ENCODE measurements around the gene RAN.
"Not testable (repeated sequence)": the region's sequence is repeated elsewhere in the genome, so short reads cannot be mapped to it uniquely, and the experiment has no call there.

RAN gene

DNA sequence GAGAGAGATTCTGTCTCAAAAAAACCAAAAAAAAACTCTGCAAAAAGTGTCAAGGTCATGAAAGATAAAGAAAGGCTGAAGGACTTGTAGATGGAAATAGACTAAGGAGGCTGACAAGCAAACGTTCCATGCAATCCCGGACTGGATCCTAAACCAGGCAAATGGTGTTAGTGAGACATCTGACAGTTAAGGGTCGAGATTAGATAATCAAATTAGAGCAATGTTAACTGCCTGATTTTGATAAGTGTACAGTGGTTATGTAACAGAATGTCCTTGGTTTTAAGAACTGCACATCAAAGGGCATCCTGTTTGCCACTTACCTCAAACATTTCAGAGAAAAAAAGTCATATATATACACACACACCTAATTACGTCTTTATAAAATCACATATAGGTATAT lies 3.5 kb upstream of the RAN start:
- Mint-ChIP-seq H3K9me3 (ENCODE audit: low read depth) (no peaks in the 10 kb centered on the region), H3K27ac (peak overlapping the region; percentile 86), H3K4me3 (peak overlapping the region; percentile 25), H3K36me3 (peaks cover 9% of the 10 kb centered on the region), H3K27me3 (no peaks in the 10 kb centered on the region), H3K4me1 (ENCODE audit: low read depth) (peaks cover 50% of the 10 kb centered on the region)

DNA sequence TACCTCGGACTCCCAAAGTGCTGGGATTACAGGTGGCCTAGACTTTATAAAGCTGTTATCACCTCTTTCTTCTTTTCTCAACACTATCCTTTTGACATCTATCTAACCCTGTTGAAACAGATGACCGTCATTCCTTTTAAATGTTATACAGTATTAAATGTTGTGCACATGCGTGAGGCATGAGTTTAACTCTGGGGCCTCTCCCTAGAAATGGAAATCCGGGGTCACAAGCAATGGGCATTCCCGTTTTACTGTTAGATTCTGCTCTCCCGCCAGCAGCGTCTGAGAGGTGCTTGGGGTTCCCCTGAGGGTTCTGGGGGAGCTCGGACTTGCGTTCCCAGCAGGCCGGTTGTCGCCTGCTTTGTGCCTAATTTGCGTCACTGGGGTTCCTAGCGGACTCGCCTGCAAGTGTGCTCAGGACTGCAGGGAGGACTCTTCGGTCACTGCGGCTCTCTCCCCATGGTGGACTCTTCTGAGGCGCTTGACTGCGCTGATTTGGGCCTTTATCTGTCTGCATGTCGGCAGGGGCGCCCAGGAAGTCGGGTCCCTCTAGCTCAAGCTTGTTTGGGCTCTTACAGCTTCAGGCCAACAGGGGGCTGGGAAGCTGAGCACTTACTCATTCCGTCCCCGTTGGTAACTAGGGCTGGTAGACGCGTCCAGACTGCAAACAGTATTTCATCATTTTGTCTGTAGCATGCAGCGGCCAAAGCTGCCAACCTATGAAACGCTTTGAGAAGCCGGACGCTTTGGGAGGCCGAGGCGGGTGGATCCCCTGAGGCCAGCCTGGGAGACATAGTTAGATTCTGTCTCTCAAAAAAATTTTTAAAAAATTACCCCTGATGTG lies 1.2 kb upstream of the RAN start:
- Mint-ChIP-seq H3K27ac (peak overlapping the region; percentile 97), H3K36me3 (peaks cover 26% of the 10 kb centered on the region), H3K4me3 (peak overlapping the region; percentile 87), H3K9me3 (ENCODE audit: low read depth) (no peaks in the 10 kb centered on the region), H3K4me1 (ENCODE audit: low read depth) (peaks cover 70% of the 10 kb centered on the region), H3K27me3 (no peaks in the 10 kb centered on the region)

DNA sequence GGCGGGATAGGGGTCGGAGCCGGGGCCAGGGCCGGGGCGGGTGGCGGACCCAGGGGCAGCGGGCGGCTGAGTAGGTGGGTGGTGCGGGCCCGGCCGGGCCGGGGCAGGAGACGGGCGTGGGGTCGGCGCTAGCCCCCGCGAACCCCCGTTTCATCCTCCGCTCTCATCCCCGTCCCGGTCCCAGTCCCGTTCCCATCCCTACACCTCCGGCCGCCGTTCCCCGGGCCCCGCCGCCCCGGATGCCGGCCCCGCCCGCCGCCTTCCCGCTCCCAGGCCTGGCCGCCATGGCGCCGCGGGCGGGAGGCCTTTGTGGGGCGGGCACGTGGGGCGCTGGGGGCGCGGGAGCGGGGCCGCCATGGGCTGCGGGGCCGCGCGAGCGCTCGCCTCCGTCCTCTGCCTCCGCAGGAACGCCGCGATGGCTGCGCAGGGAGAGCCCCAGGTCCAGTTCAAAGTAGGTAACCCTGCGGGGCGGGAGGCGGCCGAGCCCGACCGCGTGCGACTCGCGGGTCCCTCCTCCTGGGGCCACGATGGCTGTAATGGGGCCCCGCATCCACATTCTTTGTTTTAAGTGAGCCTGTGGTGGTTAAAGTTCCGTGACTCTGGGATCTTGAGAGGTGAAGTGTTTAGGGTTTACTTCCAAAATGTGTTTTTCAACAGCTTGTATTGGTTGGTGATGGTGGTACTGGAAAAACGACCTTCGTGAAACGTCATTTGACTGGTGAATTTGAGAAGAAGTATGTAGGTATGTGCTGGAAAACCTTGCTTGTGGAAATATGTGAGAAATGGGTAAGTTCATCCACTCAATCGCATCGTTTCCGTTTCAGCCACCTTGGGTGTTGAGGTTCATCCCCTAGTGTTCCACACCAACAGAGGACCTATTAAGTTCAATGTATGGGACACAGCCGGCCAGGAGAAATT lies 572 bp downstream of the RAN start:
- Mint-ChIP-seq H3K4me1 (ENCODE audit: low read depth) (peaks cover 79% of the 10 kb centered on the region), H3K4me3 (peak overlapping the region; percentile 100), H3K27ac (peak overlapping the region; percentile 100), H3K36me3 (peaks cover 33% of the 10 kb centered on the region), H3K27me3 (no peaks in the 10 kb centered on the region), H3K9me3 (ENCODE audit: low read depth) (no peaks in the 10 kb centered on the region)

DNA sequence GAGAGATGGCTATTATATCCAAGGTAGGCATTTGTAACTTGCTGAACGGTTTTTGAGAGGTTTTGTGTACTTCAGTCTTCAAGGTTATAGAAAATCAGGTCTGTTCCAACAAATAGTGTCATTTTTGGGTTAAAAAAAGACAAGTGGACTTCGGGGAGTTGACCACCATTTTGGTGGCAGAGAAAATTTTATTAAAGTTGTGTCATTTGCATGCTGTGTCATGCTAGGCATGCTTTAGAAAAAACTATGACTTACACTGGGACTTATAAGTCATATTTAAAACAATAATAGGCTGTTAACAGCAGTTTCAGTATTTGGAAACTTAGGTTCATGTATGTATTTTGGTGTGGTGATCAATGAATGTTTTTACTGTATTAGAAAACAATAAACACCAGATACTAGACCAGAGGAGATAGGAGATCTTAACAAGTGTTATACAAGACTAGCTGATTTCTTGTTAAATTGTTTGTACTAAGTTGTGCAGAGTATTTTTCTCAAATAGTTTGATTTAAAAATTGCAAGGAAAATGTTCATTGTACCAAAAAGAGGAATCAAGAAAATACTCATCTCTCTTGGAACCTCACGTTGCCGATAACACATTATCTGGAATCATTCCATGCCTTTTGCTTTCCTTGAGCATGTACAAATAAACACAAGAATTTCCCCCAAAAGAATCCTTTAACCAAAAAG lies 1.4 kb downstream of the RAN start:
- Mint-ChIP-seq H3K27ac (peak overlapping the region; percentile 100), H3K4me3 (peak overlapping the region; percentile 100), H3K4me1 (ENCODE audit: low read depth) (peaks cover 75% of the 10 kb centered on the region)

DNA sequence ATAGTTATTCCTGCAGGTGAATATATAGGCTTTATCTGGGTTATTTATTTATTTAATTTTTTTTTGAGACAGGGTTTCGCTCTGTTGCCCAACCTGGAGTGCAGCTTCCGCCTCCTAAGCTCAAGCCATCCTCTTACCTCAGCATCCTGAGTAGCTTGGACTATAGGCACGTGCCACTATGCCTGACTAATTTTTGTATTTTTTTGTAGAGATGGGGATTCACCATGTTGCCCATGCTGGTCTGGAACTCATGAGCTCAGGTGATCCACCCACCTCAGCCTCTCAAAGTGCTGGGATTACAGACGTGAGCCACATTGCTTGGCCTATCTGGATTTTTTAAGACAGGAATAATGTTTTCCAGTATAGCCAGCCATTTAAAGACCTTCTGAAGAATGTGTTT lies 2.0 kb downstream of the RAN start:
- Mint-ChIP-seq H3K9me3 (ENCODE audit: low read depth) (no peaks in the 10 kb centered on the region), H3K27me3 (no peaks in the 10 kb centered on the region), H3K27ac (peak overlapping the region; percentile 100), H3K4me1 (ENCODE audit: low read depth) (peaks cover 72% of the 10 kb centered on the region), H3K4me3 (peak overlapping the region; percentile 100), H3K36me3 (peaks cover 34% of the 10 kb centered on the region)

More for the DNA sequence above, 1.4 kb downstream of the RAN start:
- Mint-ChIP-seq H3K9me3 (ENCODE audit: low read depth) (no peaks in the 10 kb centered on the region), H3K36me3 (peaks cover 34% of the 10 kb centered on the region), H3K27me3 (no peaks in the 10 kb centered on the region)

DNA sequence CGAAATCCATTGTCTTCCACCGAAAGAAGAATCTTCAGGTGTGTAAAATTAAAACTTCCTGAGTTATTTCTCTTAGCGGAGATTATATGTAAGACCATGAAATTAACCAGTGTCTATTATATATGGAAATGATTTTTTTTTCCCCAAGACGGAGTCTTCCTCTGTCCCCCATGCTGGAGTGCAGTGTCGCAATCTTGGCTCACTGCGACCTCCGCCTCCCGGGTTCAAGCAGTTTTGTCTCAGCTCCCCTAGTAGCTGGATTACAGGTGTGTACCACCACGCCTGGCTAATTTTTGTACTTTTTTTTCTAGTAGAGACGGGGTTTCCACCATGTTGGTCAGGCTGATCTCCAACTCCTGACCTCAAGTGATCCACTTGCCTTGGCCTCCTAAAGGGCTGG lies 2.8 kb downstream of the RAN start:
- Mint-ChIP-seq H3K4me3 (peak overlapping the region; percentile 100), H3K27ac (peak overlapping the region; percentile 100), H3K9me3 (ENCODE audit: low read depth) (no peaks in the 10 kb centered on the region), H3K27me3 (no peaks in the 10 kb centered on the region), H3K4me1 (ENCODE audit: low read depth) (peaks cover 67% of the 10 kb centered on the region), H3K36me3 (peaks cover 34% of the 10 kb centered on the region)

DNA sequence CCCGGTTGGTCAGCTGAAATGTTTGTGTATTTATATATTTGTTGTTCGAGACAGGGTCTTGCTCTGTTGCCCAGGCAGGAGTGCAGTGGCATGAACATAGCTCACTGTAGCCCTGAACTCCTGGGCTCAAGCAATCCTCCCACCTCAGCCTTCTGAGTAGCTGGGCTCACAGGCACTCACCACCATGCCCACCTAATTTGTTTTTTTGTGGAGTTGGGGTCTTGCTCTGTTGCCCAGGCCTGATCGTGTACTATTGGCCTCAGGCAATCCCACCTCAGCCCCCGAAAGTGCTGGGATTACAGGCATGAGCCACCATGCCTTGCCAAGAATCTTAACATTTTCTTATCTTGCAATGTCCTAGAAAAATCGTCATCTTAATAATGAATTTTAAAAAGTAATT lies 3.3 kb downstream of the RAN start:
- Mint-ChIP-seq H3K4me3 (peak overlapping the region; percentile 100), H3K36me3 (peaks cover 34% of the 10 kb centered on the region), H3K27me3 (no peaks in the 10 kb centered on the region), H3K9me3 (ENCODE audit: low read depth) (no peaks in the 10 kb centered on the region), H3K4me1 (ENCODE audit: low read depth) (peaks cover 69% of the 10 kb centered on the region), H3K27ac (peak overlapping the region; percentile 100)

DNA sequence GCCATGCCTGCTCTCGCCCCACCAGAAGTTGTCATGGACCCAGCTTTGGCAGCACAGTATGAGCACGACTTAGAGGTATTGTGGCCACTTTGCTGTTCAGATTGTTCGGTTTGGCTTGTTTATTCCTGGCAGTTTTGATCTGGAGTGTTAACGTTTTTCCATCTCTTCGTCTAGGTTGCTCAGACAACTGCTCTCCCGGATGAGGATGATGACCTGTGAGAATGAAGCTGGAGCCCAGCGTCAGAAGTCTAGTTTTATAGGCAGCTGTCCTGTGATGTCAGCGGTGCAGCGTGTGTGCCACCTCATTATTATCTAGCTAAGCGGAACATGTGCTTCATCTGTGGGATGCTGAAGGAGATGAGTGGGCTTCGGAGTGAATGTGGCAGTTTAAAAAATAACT lies 3.8 kb downstream of the RAN start:
- not testable (repeated sequence) for H3K9me3 Mint-ChIP-seq (ENCODE audit: low read depth); H3K27me3 Mint-ChIP-seq
- H3K27ac Mint-ChIP-seq = peak overlapping the region; percentile 100
- H3K4me1 Mint-ChIP-seq (ENCODE audit: low read depth) = peaks cover 69% of the 10 kb centered on the region
- peak overlapping the region; percentile 100 for H3K4me3 Mint-ChIP-seq
- peaks cover 34% of the 10 kb centered on the region for H3K36me3 Mint-ChIP-seq

DNA sequence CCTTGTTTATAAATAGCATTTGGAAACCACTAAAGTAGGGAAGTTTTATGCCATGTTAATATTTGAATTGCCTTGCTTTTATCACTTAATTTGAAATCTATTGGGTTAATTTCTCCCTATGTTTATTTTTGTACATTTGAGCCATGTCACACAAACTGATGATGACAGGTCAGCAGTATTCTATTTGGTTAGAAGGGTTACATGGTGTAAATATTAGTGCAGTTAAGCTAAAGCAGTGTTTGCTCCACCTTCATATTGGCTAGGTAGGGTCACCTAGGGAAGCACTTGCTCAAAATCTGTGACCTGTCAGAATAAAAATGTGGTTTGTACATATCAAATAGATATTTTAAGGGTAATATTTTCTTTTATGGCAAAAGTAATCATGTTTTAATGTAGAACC lies 4.4 kb downstream of the RAN start:
- H3K4me1 Mint-ChIP-seq (ENCODE audit: low read depth) = peaks cover 70% of the 10 kb centered on the region
- H3K27me3 Mint-ChIP-seq = no peaks in the 10 kb centered on the region
- H3K36me3 Mint-ChIP-seq = peaks cover 34% of the 10 kb centered on the region
- peak overlapping the region; percentile 100 for H3K4me3 Mint-ChIP-seq
- H3K27ac Mint-ChIP-seq = peak overlapping the region; percentile 16
- no peaks in the 10 kb centered on the region for H3K9me3 Mint-ChIP-seq (ENCODE audit: low read depth)

DNA sequence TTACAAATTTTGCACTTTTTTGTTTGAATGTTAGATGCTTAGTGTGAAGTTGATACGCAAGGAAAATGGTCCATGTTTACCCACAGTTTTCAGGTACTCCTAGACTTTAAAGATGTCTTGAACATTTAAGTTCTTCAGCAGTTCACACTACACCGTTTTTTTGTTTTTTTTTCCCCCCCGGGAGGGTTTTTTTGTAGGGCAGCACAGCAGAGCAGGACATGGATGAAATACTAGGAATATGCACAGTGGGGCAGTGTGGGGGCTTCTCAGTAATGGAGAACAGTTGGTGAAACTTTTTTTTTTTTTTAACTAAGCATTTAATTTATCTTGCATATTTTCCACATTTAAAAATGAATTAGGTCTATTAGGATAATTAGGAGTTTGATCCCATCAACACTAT lies 4.9 kb downstream of the RAN start:
- H3K27ac Mint-ChIP-seq = no peak overlapping the region

DNA sequence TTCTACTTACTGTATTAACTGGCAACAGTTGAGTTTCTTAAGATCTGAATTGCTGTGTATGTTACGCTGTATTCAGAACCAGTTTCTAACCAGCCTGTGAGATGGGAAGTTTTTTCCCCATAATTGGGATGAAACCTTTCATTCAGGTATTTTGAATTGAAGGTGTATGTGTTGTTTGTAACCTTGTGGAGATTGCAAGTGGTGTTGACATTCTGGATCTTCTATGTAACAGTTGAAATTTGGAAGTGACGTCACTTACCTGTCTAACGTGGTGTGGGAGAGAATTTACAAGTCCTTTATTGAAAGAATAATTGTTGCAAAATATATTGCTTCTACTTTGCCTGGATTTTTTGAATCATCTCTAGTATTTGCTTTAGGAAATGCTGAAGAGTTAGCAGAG lies 5.5 kb downstream of the RAN start:
- Mint-ChIP-seq H3K4me1 (ENCODE audit: low read depth) (peaks cover 69% of the 10 kb centered on the region), H3K4me3 (peak overlapping the region; percentile 31), H3K36me3 (peaks cover 34% of the 10 kb centered on the region), H3K27ac (peak overlapping the region; percentile 9), H3K27me3 (no peaks in the 10 kb centered on the region), H3K9me3 (ENCODE audit: low read depth) (no peaks in the 10 kb centered on the region)

More for the DNA sequence above, 4.9 kb downstream of the RAN start:
- Mint-ChIP-seq H3K9me3 (ENCODE audit: low read depth) (no peaks in the 10 kb centered on the region), H3K36me3 (peaks cover 34% of the 10 kb centered on the region), H3K4me3 (peak overlapping the region; percentile 31), H3K27me3 (no peaks in the 10 kb centered on the region), H3K4me1 (ENCODE audit: low read depth) (peaks cover 69% of the 10 kb centered on the region)

DNA sequence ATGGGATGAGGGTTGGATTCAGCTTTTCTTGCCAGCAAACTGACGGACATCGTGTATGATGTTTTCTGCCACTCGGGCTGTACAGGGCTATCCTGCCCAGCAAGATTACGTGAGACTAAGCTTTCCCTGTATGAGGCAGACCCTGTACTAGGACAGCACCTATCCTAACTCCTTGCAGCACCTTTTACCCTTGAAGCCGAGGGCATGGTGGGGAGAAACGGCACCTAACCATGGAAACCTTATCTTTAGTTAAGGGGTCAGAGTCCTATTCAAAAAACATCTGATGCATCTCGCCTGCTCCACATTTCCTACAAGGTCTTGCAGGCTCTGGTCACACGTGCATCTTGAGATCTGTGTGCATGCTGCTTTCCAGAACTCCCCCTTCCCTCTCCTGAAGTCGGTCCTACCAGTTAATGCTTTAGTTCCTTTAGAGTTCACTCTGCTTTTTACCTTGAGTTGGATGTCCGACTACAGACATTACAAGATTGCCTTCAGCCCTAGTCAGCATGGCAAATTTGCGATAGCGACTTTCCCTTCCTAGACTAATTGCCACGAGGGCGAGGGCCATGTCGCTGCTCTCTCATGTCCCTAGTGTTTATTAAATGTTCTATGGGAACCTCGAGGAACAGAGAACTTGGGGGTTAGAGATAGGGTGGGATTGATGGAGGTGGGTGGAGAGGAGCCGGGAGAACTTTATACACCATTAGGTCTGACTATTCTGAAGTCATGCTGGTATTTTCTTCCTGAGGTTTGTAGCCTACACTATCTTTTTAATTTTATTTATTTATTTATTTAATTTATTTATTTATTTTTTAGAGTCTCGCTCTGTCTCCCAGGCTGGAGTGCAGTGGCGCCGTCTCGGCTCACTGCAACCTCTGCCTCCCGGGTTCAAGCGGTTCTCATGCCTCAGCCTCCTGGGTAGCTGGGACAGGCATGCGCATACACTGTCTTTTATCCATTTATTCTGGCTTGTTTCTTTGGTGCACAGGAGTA lies 6.6 kb downstream of the RAN start:
- peaks cover 60% of the 10 kb centered on the region for H3K4me1 Mint-ChIP-seq (ENCODE audit: low read depth)
- no peak overlapping the region for H3K4me3 Mint-ChIP-seq
- no peaks in the 10 kb centered on the region for H3K9me3 Mint-ChIP-seq (ENCODE audit: low read depth)
- H3K27me3 Mint-ChIP-seq = no peaks in the 10 kb centered on the region
- peak overlapping the region; percentile 46 for H3K27ac Mint-ChIP-seq
- H3K36me3 Mint-ChIP-seq = peaks cover 25% of the 10 kb centered on the region

DNA sequence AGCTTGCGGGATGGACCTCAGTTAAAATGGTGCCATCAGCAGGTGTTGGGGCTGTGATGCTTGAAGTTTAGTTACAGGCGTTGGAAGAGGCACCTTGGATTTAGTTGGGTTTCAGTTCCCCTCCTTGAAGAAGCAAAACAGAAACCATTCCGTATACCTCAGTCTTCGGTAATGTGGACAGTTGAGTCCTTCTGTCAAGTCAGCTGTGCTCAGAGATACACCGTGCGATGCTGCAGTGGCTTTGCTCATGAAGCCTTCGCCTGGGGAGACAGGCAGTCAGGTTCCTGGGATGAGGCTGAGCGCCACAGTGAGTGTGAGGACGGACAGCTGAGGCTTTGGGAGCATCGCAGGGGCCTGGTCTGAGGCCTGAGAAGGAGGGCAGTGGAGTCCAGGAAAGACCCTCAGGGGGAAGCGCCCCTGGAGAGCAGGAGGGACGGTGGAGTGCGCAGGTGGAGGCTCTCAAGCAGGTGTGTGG lies 7.4 kb downstream of the RAN start:
- H3K4me3 Mint-ChIP-seq = peak overlapping the region; percentile 49
- peaks cover 54% of the 10 kb centered on the region for H3K4me1 Mint-ChIP-seq (ENCODE audit: low read depth)
- H3K36me3 Mint-ChIP-seq = peaks cover 17% of the 10 kb centered on the region
- H3K27me3 Mint-ChIP-seq = no peaks in the 10 kb centered on the region
- no peaks in the 10 kb centered on the region for H3K9me3 Mint-ChIP-seq (ENCODE audit: low read depth)
- peak overlapping the region; percentile 54 for H3K27ac Mint-ChIP-seq
